GM23338 (cell line): ENCODE measurements around the gene RRP9. TPM values are rescaled to one million over a fixed set of nuclear protein-coding genes. Genes with fewer than 3 reads are reported as not detected.

Experiments used
- EZH2 ChIP-seq: fragments of 200-600 bp; sonication (generic); IDR thresholded peaks from one replicate; pipeline ENCODE4 v1.8.0; 2017; ENCODE audit warnings: antibody characterized with exemption, mild to moderate bottlenecking, low read depth; ENCODE audit not compliant: unreplicated experiment
- EZH2phosphoT487 ChIP-seq: fragments of 200-600 bp; sonication (generic); IDR thresholded peaks from one replicate; pipeline ENCODE4 v1.8.1; 2018; ENCODE audit warnings: antibody characterized with exemption; ENCODE audit not compliant: unreplicated experiment
- JUNB ChIP-seq: IDR thresholded peaks from one replicate; pipeline ENCODE4 v1.6.1; 2016; ENCODE audit warnings: antibody characterized with exemption; ENCODE audit not compliant: unreplicated experiment
- NANOG ChIP-seq: IDR thresholded peaks from 2 replicates; pipeline ENCODE4 v1.6.1; 2016; ENCODE audit warnings: antibody characterized with exemption, borderline replicate concordance
- POLR2AphosphoS5 ChIP-seq: IDR thresholded peaks from 2 replicates; pipeline ENCODE4 v1.6.1; 2016; ENCODE audit warnings: antibody characterized with exemption, low read depth
- STAT1 ChIP-seq: IDR thresholded peaks from one replicate; pipeline ENCODE4 v1.6.1; 2016; ENCODE audit warnings: antibody characterized with exemption; ENCODE audit not compliant: unreplicated experiment
- ZNF114 ChIP-seq: fragments of 250-450 bp; sonication (Bioruptor Pico); IDR thresholded peaks from 2 replicates; pipeline ENCODE4 v1.5.0; 2020; ENCODE audit warnings: mild to moderate bottlenecking, moderate library complexity
- ZNF331 ChIP-seq: fragments of 250-450 bp; sonication (Bioruptor Pico); IDR thresholded peaks from 2 replicates; pipeline ENCODE4 v1.5.0; 2020; ENCODE audit warnings: low read depth, mild to moderate bottlenecking, moderate library complexity
- polyA plus RNA-seq: library from polyadenylated mRNA; unstranded; fragments of >200 nt; fragmentation: Nextera tagmentation; extraction: Ambion mirVana; gene quantifications from 2 replicates; pipeline ENCODE4 v1.2.1, GENCODE V29; 2016
- total RNA-seq: library from RNA; depleted of rRNA; stranded (reverse); fragments of >200 nt; shearing (Covaris generic); gene quantifications from 2 replicates; pipeline ENCODE4 v1.2.3, GENCODE V29; 2014
- TF ChIP-seq, protein P1 (sequence below): fragments of 250-450 bp; sonication (Bioruptor Pico); IDR thresholded peaks from 2 replicates; pipeline ENCODE4 v1.5.0; 2020; ENCODE audit warnings: mild to moderate bottlenecking, moderate library complexity
- TF ChIP-seq, protein P2 (sequence below): IDR thresholded peaks from 2 replicates; pipeline ENCODE4 v1.6.1; 2016; ENCODE audit warnings: antibody characterized with exemption
- TF ChIP-seq, protein P3 (sequence below), 2 experiments: fragments of 200-600 bp in 1 of 2; sonication (generic) in 1 of 2; conservative IDR thresholded peaks; 2 replicates each; pipeline versions ENCODE4 v1.5.1 to v1.6.1; 2016 to 2017; ENCODE audit warnings: antibody characterized with exemption in 2 of 2, low read depth in 2 of 2, mild to moderate bottlenecking in 2 of 2, moderate library complexity in 1 of 2
- TF ChIP-seq, protein P4 (sequence below): IDR thresholded peaks from one replicate; pipeline ENCODE4 v1.6.1; 2018; ENCODE audit warnings: antibody characterized with exemption; ENCODE audit not compliant: unreplicated experiment

RRP9 gene
- total and polyA plus RNA-seq, 2 experiments from 2014 or later = 62.4 to 68.1 TPM

DNA sequence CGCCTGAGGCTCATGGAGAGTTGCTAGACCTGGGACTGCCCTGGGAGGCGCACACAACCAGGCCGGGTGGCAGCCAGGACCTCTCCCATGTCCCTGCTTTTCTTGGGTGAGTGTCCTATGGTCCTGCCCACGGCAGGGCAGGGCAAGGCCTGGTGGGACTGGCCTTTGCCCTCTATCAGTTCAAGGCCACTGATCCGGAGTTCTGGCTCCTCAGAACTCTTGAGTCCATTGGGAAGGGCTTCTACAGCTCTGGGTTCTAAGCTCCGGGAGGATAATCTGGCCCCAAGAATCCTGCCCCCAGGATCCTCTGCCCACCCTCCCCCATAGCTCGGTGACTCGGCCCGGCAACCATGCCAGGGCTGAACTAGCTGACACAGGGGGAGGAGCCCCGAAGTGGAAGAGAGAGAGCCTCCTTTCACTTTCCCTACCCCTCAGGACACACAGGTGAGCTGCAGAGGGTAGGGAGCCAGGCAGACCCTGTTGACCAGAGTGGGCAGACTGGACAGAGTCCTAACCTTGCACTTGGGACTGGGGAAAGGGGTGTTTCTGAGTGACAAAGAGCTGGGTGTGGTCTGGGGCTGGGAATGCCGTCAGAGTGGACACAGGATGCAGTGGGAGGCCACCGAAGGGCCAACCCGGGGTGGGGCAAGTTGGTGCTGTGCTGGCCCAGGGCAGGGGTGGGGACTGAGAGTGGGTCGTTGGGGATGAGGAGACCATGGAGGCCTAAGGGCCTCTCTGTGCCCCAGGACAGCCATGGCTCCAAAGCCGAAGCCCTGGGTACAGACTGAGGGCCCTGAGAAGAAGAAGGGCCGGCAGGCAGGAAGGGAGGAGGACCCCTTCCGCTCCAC lies 1.1 kb upstream of the RRP9 start (continued):
- TF ChIP-seq, protein P1, sequence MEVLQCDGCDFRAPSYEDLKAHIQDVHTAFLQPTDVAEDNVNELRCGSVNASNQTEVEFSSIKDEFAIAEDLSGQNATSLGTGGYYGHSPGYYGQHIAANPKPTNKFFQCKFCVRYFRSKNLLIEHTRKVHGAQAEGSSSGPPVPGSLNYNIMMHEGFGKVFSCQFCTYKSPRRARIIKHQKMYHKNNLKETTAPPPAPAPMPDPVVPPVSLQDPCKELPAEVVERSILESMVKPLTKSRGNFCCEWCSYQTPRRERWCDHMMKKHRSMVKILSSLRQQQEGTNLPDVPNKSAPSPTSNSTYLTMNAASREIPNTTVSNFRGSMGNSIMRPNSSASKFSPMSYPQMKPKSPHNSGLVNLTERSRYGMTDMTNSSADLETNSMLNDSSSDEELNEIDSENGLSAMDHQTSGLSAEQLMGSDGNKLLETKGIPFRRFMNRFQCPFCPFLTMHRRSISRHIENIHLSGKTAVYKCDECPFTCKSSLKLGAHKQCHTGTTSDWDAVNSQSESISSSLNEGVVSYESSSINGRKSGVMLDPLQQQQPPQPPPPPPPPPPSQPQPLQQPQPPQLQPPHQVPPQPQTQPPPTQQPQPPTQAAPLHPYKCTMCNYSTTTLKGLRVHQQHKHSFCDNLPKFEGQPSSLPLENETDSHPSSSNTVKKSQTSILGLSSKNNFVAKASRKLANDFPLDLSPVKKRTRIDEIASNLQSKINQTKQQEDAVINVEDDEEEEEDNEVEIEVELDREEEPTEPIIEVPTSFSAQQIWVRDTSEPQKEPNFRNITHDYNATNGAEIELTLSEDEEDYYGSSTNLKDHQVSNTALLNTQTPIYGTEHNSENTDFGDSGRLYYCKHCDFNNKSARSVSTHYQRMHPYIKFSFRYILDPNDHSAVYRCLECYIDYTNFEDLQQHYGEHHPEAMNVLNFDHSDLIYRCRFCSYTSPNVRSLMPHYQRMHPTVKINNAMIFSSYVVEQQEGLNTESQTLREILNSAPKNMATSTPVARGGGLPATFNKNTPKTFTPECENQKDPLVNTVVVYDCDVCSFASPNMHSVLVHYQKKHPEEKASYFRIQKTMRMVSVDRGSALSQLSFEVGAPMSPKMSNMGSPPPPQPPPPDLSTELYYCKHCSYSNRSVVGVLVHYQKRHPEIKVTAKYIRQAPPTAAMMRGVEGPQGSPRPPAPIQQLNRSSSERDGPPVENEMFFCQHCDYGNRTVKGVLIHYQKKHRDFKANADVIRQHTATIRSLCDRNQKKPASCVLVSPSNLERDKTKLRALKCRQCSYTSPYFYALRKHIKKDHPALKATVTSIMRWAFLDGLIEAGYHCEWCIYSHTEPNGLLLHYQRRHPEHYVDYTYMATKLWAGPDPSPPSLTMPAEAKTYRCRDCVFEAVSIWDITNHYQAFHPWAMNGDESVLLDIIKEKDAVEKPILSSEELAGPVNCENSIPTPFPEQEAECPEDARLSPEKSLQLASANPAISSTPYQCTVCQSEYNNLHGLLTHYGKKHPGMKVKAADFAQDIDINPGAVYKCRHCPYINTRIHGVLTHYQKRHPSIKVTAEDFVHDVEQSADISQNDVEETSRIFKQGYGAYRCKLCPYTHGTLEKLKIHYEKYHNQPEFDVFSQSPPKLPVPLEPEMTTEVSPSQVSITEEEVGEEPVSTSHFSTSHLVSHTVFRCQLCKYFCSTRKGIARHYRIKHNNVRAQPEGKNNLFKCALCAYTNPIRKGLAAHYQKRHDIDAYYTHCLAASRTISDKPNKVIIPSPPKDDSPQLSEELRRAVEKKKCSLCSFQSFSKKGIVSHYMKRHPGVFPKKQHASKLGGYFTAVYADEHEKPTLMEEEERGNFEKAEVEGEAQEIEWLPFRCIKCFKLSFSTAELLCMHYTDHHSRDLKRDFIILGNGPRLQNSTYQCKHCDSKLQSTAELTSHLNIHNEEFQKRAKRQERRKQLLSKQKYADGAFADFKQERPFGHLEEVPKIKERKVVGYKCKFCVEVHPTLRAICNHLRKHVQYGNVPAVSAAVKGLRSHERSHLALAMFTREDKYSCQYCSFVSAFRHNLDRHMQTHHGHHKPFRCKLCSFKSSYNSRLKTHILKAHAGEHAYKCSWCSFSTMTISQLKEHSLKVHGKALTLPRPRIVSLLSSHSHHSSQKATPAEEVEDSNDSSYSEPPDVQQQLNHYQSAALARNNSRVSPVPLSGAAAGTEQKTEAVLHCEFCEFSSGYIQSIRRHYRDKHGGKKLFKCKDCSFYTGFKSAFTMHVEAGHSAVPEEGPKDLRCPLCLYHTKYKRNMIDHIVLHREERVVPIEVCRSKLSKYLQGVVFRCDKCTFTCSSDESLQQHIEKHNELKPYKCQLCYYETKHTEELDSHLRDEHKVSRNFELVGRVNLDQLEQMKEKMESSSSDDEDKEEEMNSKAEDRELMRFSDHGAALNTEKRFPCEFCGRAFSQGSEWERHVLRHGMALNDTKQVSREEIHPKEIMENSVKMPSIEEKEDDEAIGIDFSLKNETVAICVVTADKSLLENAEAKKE (CRISPR knock-in tag) = no peak
- no peak for TF ChIP-seq ZNF331
- TF ChIP-seq NANOG = no peak
- TF ChIP-seq ZNF114 (CRISPR knock-in tag) = no peak
- no peak for TF ChIP-seq EZH2phosphoT487
- TF ChIP-seq POLR2AphosphoS5 = no peak
- no peak for TF ChIP-seq EZH2
- TF ChIP-seq, protein P2, sequence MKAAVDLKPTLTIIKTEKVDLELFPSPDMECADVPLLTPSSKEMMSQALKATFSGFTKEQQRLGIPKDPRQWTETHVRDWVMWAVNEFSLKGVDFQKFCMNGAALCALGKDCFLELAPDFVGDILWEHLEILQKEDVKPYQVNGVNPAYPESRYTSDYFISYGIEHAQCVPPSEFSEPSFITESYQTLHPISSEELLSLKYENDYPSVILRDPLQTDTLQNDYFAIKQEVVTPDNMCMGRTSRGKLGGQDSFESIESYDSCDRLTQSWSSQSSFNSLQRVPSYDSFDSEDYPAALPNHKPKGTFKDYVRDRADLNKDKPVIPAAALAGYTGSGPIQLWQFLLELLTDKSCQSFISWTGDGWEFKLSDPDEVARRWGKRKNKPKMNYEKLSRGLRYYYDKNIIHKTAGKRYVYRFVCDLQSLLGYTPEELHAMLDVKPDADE = no peak
- no peak for TF ChIP-seq STAT1
- TF ChIP-seq JUNB = no peak
- TF ChIP-seq, protein P3, sequence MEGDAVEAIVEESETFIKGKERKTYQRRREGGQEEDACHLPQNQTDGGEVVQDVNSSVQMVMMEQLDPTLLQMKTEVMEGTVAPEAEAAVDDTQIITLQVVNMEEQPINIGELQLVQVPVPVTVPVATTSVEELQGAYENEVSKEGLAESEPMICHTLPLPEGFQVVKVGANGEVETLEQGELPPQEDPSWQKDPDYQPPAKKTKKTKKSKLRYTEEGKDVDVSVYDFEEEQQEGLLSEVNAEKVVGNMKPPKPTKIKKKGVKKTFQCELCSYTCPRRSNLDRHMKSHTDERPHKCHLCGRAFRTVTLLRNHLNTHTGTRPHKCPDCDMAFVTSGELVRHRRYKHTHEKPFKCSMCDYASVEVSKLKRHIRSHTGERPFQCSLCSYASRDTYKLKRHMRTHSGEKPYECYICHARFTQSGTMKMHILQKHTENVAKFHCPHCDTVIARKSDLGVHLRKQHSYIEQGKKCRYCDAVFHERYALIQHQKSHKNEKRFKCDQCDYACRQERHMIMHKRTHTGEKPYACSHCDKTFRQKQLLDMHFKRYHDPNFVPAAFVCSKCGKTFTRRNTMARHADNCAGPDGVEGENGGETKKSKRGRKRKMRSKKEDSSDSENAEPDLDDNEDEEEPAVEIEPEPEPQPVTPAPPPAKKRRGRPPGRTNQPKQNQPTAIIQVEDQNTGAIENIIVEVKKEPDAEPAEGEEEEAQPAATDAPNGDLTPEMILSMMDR (conservative IDR thresholded peaks at IDR 0.05; ENCODE audit: low read depth in 2 of 2) = no peak
- TF ChIP-seq, protein P4, sequence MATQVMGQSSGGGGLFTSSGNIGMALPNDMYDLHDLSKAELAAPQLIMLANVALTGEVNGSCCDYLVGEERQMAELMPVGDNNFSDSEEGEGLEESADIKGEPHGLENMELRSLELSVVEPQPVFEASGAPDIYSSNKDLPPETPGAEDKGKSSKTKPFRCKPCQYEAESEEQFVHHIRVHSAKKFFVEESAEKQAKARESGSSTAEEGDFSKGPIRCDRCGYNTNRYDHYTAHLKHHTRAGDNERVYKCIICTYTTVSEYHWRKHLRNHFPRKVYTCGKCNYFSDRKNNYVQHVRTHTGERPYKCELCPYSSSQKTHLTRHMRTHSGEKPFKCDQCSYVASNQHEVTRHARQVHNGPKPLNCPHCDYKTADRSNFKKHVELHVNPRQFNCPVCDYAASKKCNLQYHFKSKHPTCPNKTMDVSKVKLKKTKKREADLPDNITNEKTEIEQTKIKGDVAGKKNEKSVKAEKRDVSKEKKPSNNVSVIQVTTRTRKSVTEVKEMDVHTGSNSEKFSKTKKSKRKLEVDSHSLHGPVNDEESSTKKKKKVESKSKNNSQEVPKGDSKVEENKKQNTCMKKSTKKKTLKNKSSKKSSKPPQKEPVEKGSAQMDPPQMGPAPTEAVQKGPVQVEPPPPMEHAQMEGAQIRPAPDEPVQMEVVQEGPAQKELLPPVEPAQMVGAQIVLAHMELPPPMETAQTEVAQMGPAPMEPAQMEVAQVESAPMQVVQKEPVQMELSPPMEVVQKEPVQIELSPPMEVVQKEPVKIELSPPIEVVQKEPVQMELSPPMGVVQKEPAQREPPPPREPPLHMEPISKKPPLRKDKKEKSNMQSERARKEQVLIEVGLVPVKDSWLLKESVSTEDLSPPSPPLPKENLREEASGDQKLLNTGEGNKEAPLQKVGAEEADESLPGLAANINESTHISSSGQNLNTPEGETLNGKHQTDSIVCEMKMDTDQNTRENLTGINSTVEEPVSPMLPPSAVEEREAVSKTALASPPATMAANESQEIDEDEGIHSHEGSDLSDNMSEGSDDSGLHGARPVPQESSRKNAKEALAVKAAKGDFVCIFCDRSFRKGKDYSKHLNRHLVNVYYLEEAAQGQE = no peak
